IMR-90 (cell line): Measurements from ENCODE around the gene DDX4. TPM values are rescaled to one million over a fixed set of nuclear protein-coding genes. Genes with fewer than 3 reads are reported as not detected.

Source experiments
- ATAC-seq: fragments of 200-7000 bp; cut with Tn5 transposase; 2 replicates; pipeline ENCODE4 v1.9.1; 2020; ENCODE audit warnings: low read depth, mild to moderate bottlenecking, moderate library complexity
- BruUV-seq: library from RNA; stranded (reverse); fragments of 400-500 nt; replicated peaks from 2 replicates; lab custom pipeline; 2021; lab: Mats Ljungman, UMichigan
- CTCF ChIA-PET: fragments of 300-600 bp; formaldehyde crosslinking; extraction: SDS; loops from one replicate; lab custom pipeline; 2021; ENCODE audit warnings: antibody characterized with exemption; lab: Yijun Ruan, JAX
- POLR2A ChIA-PET: fragments of 300-600 bp; sonication (Branson Sonifier 250); formaldehyde crosslinking; loops from one replicate; lab custom pipeline; 2022; ENCODE audit warnings: antibody characterized with exemption; ENCODE audit not compliant: unreplicated experiment; lab: Charles Lee
- DNase-seq: peaks from one replicate; pipeline ENCODE4 v3.0.0; 2013
- H2AFZ ChIP-seq: replicated peaks from 2 replicates; pipeline ENCODE3; 2013; ENCODE audit warnings: low read length, mild to moderate bottlenecking; ENCODE audit not compliant: poor library complexity
- H2AK5ac ChIP-seq: 2 replicates; pipeline ENCODE4 v1.6.1; 2013; ENCODE audit warnings: low read depth, low read length, inconsistent platforms
- H2AK9ac ChIP-seq: replicated peaks from 2 replicates; pipeline ENCODE3; 2013; ENCODE audit warnings: mild to moderate bottlenecking, low read depth, low read length, moderate library complexity; ENCODE audit not compliant: poor library complexity
- H2BK120ac ChIP-seq: 2 replicates; pipeline ENCODE4 v1.6.1; 2013; ENCODE audit warnings: low read depth, low read length, inconsistent platforms
- H2BK15ac ChIP-seq: 3 replicates; pipeline ENCODE4 v1.6.1; 2013; ENCODE audit warnings: low read depth, low read length, inconsistent platforms
- H2BK20ac ChIP-seq: 2 replicates; pipeline ENCODE4 v1.6.1; 2013; ENCODE audit warnings: low read depth, mild to moderate bottlenecking, inconsistent platforms, low read length, moderate library complexity
- H2BK5ac ChIP-seq: 2 replicates; pipeline ENCODE4 v1.6.1; 2013; ENCODE audit warnings: mild to moderate bottlenecking, low read depth, low read length, inconsistent platforms; ENCODE audit not compliant: poor library complexity, severe bottlenecking
- H3K14ac ChIP-seq: replicated peaks from 2 replicates; pipeline ENCODE4 v1.6.1; 2013; ENCODE audit warnings: low read depth, low read length, inconsistent platforms
- H3K18ac ChIP-seq: 2 replicates; pipeline ENCODE4 v1.6.1; 2013; ENCODE audit warnings: low read depth, low read length, control low read depth
- H3K23ac ChIP-seq: 2 replicates; pipeline ENCODE4 v1.6.1; 2013; ENCODE audit warnings: low read depth, low read length, inconsistent platforms
- H3K27ac ChIP-seq: 2 replicates; pipeline ENCODE4 v1.5.1; 2013; ENCODE audit warnings: mild to moderate bottlenecking, control low read depth, low read length; ENCODE audit not compliant: insufficient read depth
- H3K27me3 ChIP-seq: 2 replicates; pipeline ENCODE4 v1.6.1; 2013; ENCODE audit warnings: low read length; ENCODE audit not compliant: control insufficient read depth, insufficient read depth
- H3K36me3 ChIP-seq: 2 replicates; pipeline ENCODE4 v1.6.1; 2013; ENCODE audit warnings: low read length, mixed read lengths; ENCODE audit not compliant: control insufficient read depth, insufficient read depth
- H3K4ac ChIP-seq: 2 replicates; pipeline ENCODE4 v1.6.1; 2013; ENCODE audit warnings: low read depth, low read length, inconsistent platforms
- H3K4me1 ChIP-seq: 2 replicates; pipeline ENCODE4 v1.6.1; 2013; ENCODE audit warnings: low read length, mixed read lengths; ENCODE audit not compliant: control insufficient read depth, insufficient read depth
- H3K4me2 ChIP-seq: 2 replicates; pipeline ENCODE4 v1.6.1; 2013; ENCODE audit warnings: low read depth, mild to moderate bottlenecking, control low read depth, low read length, moderate library complexity
- H3K4me3 ChIP-seq: 2 replicates; pipeline ENCODE4 v1.5.1; 2013; ENCODE audit warnings: low read depth, mild to moderate bottlenecking, control low read depth, low read length, moderate library complexity; ENCODE audit not compliant: insufficient read depth
- H3K56ac ChIP-seq: 2 replicates; pipeline ENCODE4 v1.6.1; 2013; ENCODE audit warnings: low read length, inconsistent platforms; ENCODE audit not compliant: insufficient read depth; ENCODE audit errors: extremely low read depth
- H3K79me1 ChIP-seq, 2 experiments: 2 replicates each; pipeline ENCODE4 v1.6.1; 2013; ENCODE audit warnings: low read length in 2 of 2, inconsistent platforms in 1 of 2, low read depth in 1 of 2
- H3K9ac ChIP-seq: 2 replicates; pipeline ENCODE4 v1.6.1; 2013; ENCODE audit warnings: low read depth, low read length, control low read depth
- H3K9me1 ChIP-seq: 2 replicates; pipeline ENCODE4 v1.6.1; 2013; ENCODE audit warnings: low read length, inconsistent platforms; ENCODE audit not compliant: insufficient read depth
- H3K9me3 ChIP-seq: 2 replicates; pipeline ENCODE4 v1.6.1; 2013; ENCODE audit warnings: low read length; ENCODE audit not compliant: control insufficient read depth, insufficient read depth
- H4K20me1 ChIP-seq: 2 replicates; pipeline ENCODE4 v1.6.1; 2013; ENCODE audit warnings: low read length, inconsistent platforms; ENCODE audit not compliant: insufficient read depth
- H4K5ac ChIP-seq: 2 replicates; pipeline ENCODE4 v1.6.1; 2013; ENCODE audit warnings: mild to moderate bottlenecking, low read depth, low read length, control low read depth
- H4K8ac ChIP-seq, 2 experiments: 2 replicates each; pipeline ENCODE4 v1.6.1; 2013; ENCODE audit warnings: low read depth in 2 of 2, low read length in 2 of 2, control low read depth in 1 of 2, inconsistent platforms in 1 of 2
- H4K91ac ChIP-seq: 2 replicates; pipeline ENCODE4 v1.6.1; 2013; ENCODE audit warnings: low read depth, low read length, inconsistent platforms; ENCODE audit not compliant: insufficient read depth
- CEBPB ChIP-seq: IDR thresholded peaks from 2 replicates; pipeline ENCODE4 v1.6.1; 2012; ENCODE audit warnings: low read depth, low read length, improper control_type of control experiment
- CHD1 ChIP-seq: IDR thresholded peaks from 2 replicates; pipeline ENCODE4 v1.6.1; 2012; ENCODE audit warnings: low read depth, low read length, improper control_type of control experiment
- CTCF ChIP-seq: conservative IDR thresholded peaks from 2 replicates; pipeline ENCODE4 v1.5.1; 2012; ENCODE audit warnings: mild to moderate bottlenecking, low read depth, low read length, improper control_type of control experiment
- FOS ChIP-seq: fragments of 150-350 bp; IDR thresholded peaks from 2 replicates; pipeline ENCODE4 v1.6.1; 2016; ENCODE audit warnings: low read depth, low read length
- MAZ ChIP-seq: IDR thresholded peaks from 2 replicates; pipeline ENCODE4 v1.6.1; 2012; ENCODE audit warnings: low read depth, mild to moderate bottlenecking, low read length, improper control_type of control experiment, moderate library complexity, borderline replicate concordance
- MXI1 ChIP-seq: IDR thresholded peaks from 2 replicates; pipeline ENCODE4 v1.6.1; 2012; ENCODE audit warnings: low read depth, mild to moderate bottlenecking, low read length, moderate library complexity, borderline replicate concordance
- RAD21 ChIP-seq: IDR thresholded peaks from 2 replicates; pipeline ENCODE4 v1.6.1; 2012; ENCODE audit warnings: low read length, improper control_type of control experiment
- SMC3 ChIP-seq: fragments of 150-350 bp; IDR thresholded peaks from 2 replicates; pipeline ENCODE4 v1.6.1; 2016; ENCODE audit warnings: low read depth, mild to moderate bottlenecking, antibody characterized with exemption, low read length, moderate library complexity
- WGBS, 2 experiments: methylation state at CpG; one replicate each; pipeline versions ENCODE4 v1.1.5 to v1.1.7; 2013; ENCODE audit warnings: missing lambda C conversion rate in 2 of 2; ENCODE audit not compliant: insufficient read length in 1 of 2; ENCODE audit errors: extremely low coverage in 2 of 2; 5-methylcytosine and 5-hydroxymethylcytosine counted together
- dilution Hi-C: fragments of 300-500 bp; cut with HindIII; formaldehyde crosslinking; loops from one replicate; pipeline ENCODE4 v1.14.3; 2018; ENCODE audit warnings: low sequenced_read_pairs; ENCODE audit not compliant: unreplicated experiment
- in situ Hi-C: fragments of 300-500 bp; cut with MboI; formaldehyde crosslinking; loops from 3 replicates; pipeline ENCODE4 v1.14.3; 2019; ENCODE audit warnings: low sequenced_read_pairs, inconsistent platforms, mixed read lengths
- intact Hi-C: fragments of 100-400 bp; cut with micrococcal nuclease; formaldehyde crosslinking; loops from 2 replicates; pipeline ENCODE4 v1.10.0; 2022
- polyA plus RNA-seq, 3 experiments: library from polyadenylated mRNA; depleted of rRNA; stranded (reverse); fragments of >200 nt; gene quantifications; 2 replicates each; pipeline ENCODE4 v1.2.3, GENCODE V29; 2012; ENCODE audit warnings: low replicate concordance in 1 of 3
- total RNA-seq: library from RNA; depleted of rRNA; stranded (reverse); fragments of >200 nt; gene quantifications from 2 replicates; pipeline ENCODE4 v1.2.3, GENCODE V29; 2012
- TF ChIP-seq, protein P1 (sequence below): fragments of 150-350 bp; IDR thresholded peaks from 2 replicates; pipeline ENCODE4 v1.6.1; 2017; ENCODE audit warnings: mild to moderate bottlenecking, antibody characterized with exemption, low read length, low read depth

Gene DDX4
- total and polyA plus RNA-seq, 2 of the 4 experiments (the other 2 are of a cell fraction): not detected

- Histone ChIP-seq H3K36me3 (no peaks in the 10 kb centered on the region), H2AK5ac (no peak overlapping the region), H3K9ac (no peak overlapping the region), H2BK5ac (no peak overlapping the region), H3K27me3 (no peaks in the 10 kb centered on the region), H2BK120ac (no peak overlapping the region), H3K56ac (no peak overlapping the region), H3K79me1 (peaks cover 8 to 20% of the 10 kb centered on the region in 2 experiments), H2AFZ (no peak overlapping the region), H3K9me1 (0 out of 2 replicates have a peak, but pooled peaks cover 5% of the 10 kb centered on the region), H3K27ac (no peak overlapping the region), H2BK15ac (no peak overlapping the region), H3K18ac (no peak overlapping the region), H3K14ac (no peak overlapping the region), H3K4me1 (peaks cover 2% of the 10 kb centered on the region; the same call in 1 of the 2 replicates), H3K4ac (no peak overlapping the region), H3K23ac (no peak overlapping the region), H4K20me1 (no peaks in the 10 kb centered on the region), H4K91ac (no peak overlapping the region), H4K8ac (no peak overlapping the region), H2BK20ac (no peak overlapping the region), H3K4me2 (no peak overlapping the region), H2AK9ac (no peak overlapping the region), H4K5ac (no peak overlapping the region), H3K4me3 (no peak overlapping the region), H3K9me3 (no peaks in the 10 kb centered on the region)
- in situ Hi-C loops (no loop called here), dilution Hi-C loops (no loop called here), intact Hi-C loops (loop anchor here (5.0 to 10.0 kb wide), 2 partner anchors 208 to 491 kb away; no protein-coding TSS in a partner anchor)
- BruUV-seq: no TSS peak
- CTCF ChIA-PET: no interaction called here
- no CpG with 5 or more reads among the region's 3 CpGs for WGBS, 2 experiments
- POLR2A ChIA-PET: no interaction called here
- TF ChIP-seq FOS (no peak), SMC3 (no peak), MAZ (no peak), CEBPB (no peak), CHD1 (no peak), MXI1 (no peak), RAD21 (no peak), CTCF (no peak)
- TF ChIP-seq, protein P1, sequence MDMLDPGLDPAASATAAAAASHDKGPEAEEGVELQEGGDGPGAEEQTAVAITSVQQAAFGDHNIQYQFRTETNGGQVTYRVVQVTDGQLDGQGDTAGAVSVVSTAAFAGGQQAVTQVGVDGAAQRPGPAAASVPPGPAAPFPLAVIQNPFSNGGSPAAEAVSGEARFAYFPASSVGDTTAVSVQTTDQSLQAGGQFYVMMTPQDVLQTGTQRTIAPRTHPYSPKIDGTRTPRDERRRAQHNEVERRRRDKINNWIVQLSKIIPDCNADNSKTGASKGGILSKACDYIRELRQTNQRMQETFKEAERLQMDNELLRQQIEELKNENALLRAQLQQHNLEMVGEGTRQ: no peak
- DNase-seq (peak; percentile 18), ATAC-seq (no peak)
Measured at GRCh38 chr5:55713871-55714270, 24.0 kb upstream of the DDX4 start.
